Mammary epithelial cell (primary cell): ENCODE data around the gene RALGDS.
"Not testable (repeated sequence)": the region's sequence is repeated elsewhere in the genome, so short reads cannot be mapped to it uniquely, and the experiment has no call there.

ENCODE experiments used
- CTCF ChIP-seq, 2 donors: IDR thresholded peaks in 1 of 2; conservative IDR thresholded peaks in 1 of 2; 2 replicates each; pipeline ENCODE4 v1.5.1; 2011 to 2012; ENCODE audit warnings: inconsistent platforms in 2 of 2, low read length in 2 of 2, mild to moderate bottlenecking in 2 of 2, control low read depth in 1 of 2, low read depth in 1 of 2; ENCODE audit not compliant: insufficient read depth in 1 of 2; ENCODE audit errors: extremely low read depth in 1 of 2
- EZH2 ChIP-seq: IDR thresholded peaks from 2 replicates; pipeline ENCODE4 v1.6.1; 2012; ENCODE audit warnings: low read length, inconsistent platforms, borderline replicate concordance

GRCh38 chr9:133086212-133086860 lies 34.7 kb downstream of the RALGDS start:
- not testable (repeated sequence) for TF ChIP-seq CTCF (conservative IDR thresholded peaks at IDR 0.05 in 1 of 2, IDR thresholded peaks at IDR 0.05 in 1 of 2; ENCODE audit: extremely low read depth in 1 of 2, insufficient read depth in 1 of 2, low read depth in 1 of 2, low read length in 2 of 2); EZH2
